K562 (cell line): Measurements from ENCODE around the gene JMY. TPM values are rescaled to one million over a fixed set of nuclear protein-coding genes. Genes with fewer than 3 reads are reported as not detected.

ENCODE experiments used
- BRD4 ChIP-seq: fragments of 200-600 bp; sonication (generic); IDR thresholded peaks from 2 replicates; pipeline ENCODE4 v1.6.1; 2017; ENCODE audit warnings: inconsistent platforms
- BRF1 ChIP-seq: IDR thresholded peaks from 3 replicates; pipeline ENCODE4 v1.6.1; 2011; ENCODE audit warnings: borderline replicate concordance, mild to moderate bottlenecking; ENCODE audit not compliant: insufficient read length; ENCODE audit errors: extremely low read depth
- CHD2 ChIP-seq: IDR thresholded peaks from 2 replicates; pipeline ENCODE4 v1.6.1; 2011; ENCODE audit warnings: low read depth, low read length
- E2F3 ChIP-seq: fragments of 250-450 bp; sonication (Bioruptor Pico); IDR thresholded peaks from 2 replicates; pipeline ENCODE4 v1.4.0; 2020; ENCODE audit warnings: mild to moderate bottlenecking
- ETV5 ChIP-seq: sonication (generic); formaldehyde crosslinking; IDR thresholded peaks from 2 replicates; pipeline ENCODE4 v1.4.0; 2020; ENCODE audit warnings: low read depth, mild to moderate bottlenecking, missing genetic modification reagents
- FOXJ3 ChIP-seq: sonication (generic); formaldehyde crosslinking; IDR thresholded peaks from 2 replicates; pipeline ENCODE4 v1.4.0; 2020; ENCODE audit warnings: mild to moderate bottlenecking, missing genetic modification reagents
- FOXK1 ChIP-seq: sonication (generic); formaldehyde crosslinking; IDR thresholded peaks from 2 replicates; pipeline ENCODE4 v1.8.0; 2022; ENCODE audit warnings: missing genetic modification reagents, mild to moderate bottlenecking, borderline replicate concordance
- HBP1 ChIP-seq: fragments of 450-650 bp; formaldehyde crosslinking; IDR thresholded peaks from 2 replicates; pipeline ENCODE4 v1.4.0; 2022; ENCODE audit warnings: missing genetic modification characterization
- HDAC2 ChIP-seq: fragments of 450-650 bp; IDR thresholded peaks from 2 replicates; pipeline ENCODE4 v1.6.1; 2016; ENCODE audit warnings: mild to moderate bottlenecking
- HDGF ChIP-seq: fragments of 450-650 bp; IDR thresholded peaks from 2 replicates; pipeline ENCODE4 v1.6.1; 2016
- ID3 ChIP-seq, 2 experiments: fragments of 250-450 bp in 1 of 2; fragments of 450-650 bp in 1 of 2; sonication (Bioruptor Pico) in 1 of 2; IDR thresholded peaks; 2 replicates each; pipeline versions ENCODE4 v1.6.1 to v1.8.0; 2016 to 2021; ENCODE audit warnings: mild to moderate bottlenecking in 2 of 2, moderate library complexity in 2 of 2, missing compliant biosample characterization in 1 of 2, missing genetic modification characterization in 1 of 2
- IRF2 ChIP-seq: sonication (generic); formaldehyde crosslinking; IDR thresholded peaks from 2 replicates; pipeline ENCODE4 v1.8.1; 2022; ENCODE audit warnings: mild to moderate bottlenecking, missing genetic modification reagents
- MIER1 ChIP-seq: fragments of 450-650 bp; IDR thresholded peaks from 2 replicates; pipeline ENCODE4 v1.6.1; 2016; ENCODE audit warnings: antibody characterized with exemption, mild to moderate bottlenecking, low read depth
- PURB ChIP-seq: sonication (generic); formaldehyde crosslinking; IDR thresholded peaks from 2 replicates; pipeline ENCODE4 v1.9.0; 2021; ENCODE audit warnings: low read depth, mild to moderate bottlenecking, missing genetic modification reagents
- RBM15 ChIP-seq: fragments of 200-400 bp; formaldehyde crosslinking; IDR thresholded peaks from 2 replicates; pipeline ENCODE4 v1.6.1; 2018; ENCODE audit warnings: mild to moderate bottlenecking, low read length, moderate library complexity; ENCODE audit not compliant: insufficient read depth
- RFX7 ChIP-seq: fragments of 250-450 bp; sonication (Bioruptor Pico); IDR thresholded peaks from 2 replicates; pipeline ENCODE4 v1.5.1; 2021; ENCODE audit warnings: mild to moderate bottlenecking
- SFPQ ChIP-seq: fragments of 200-400 bp; formaldehyde crosslinking; IDR thresholded peaks from 2 replicates; pipeline ENCODE4 v1.6.1; 2017; ENCODE audit warnings: mild to moderate bottlenecking, low read depth, low read length, moderate library complexity
- STAT5B ChIP-seq: fragments of 250-450 bp; sonication (Bioruptor Pico); IDR thresholded peaks from 2 replicates; pipeline ENCODE4 v1.8.0; 2021; ENCODE audit warnings: mild to moderate bottlenecking, inconsistent platforms
- ZNF224 ChIP-seq: sonication (generic); formaldehyde crosslinking; IDR thresholded peaks from 2 replicates; pipeline ENCODE4 v1.8.0; 2022; ENCODE audit warnings: mild to moderate bottlenecking, missing genetic modification reagents
- ZNF23 ChIP-seq: fragments of 250-450 bp; sonication (Bioruptor Pico); IDR thresholded peaks from 2 replicates; pipeline ENCODE4 v1.4.0; 2020; ENCODE audit warnings: mild to moderate bottlenecking
- ZNF24 ChIP-seq: fragments of 450-650 bp; IDR thresholded peaks from 2 replicates; pipeline ENCODE4 v1.6.1; 2016
- polyA plus RNA-seq, 8 experiments: library from polyadenylated mRNA; depleted of rRNA in 4 of 8; stranded (reverse) in 5 of 8; unstranded in 3 of 8; fragments of >200 nt; fragmentation: Nextera tagmentation in 2 of 8; fragmentation: Illumina TruSeq in 1 of 8; extraction: Ambion mirVana in 2 of 8; extraction: Trizol in 1 of 8; gene quantifications; 2 replicates each; pipeline versions ENCODE4 v1.2.1 to v1.2.3, GENCODE V29; 2011 to 2014; ENCODE audit warnings: inconsistent platforms in 1 of 8, missing spikeins in 1 of 8
- total RNA-seq, 7 experiments: library from RNA; depleted of rRNA in 6 of 7; stranded (reverse); fragments of >200 nt in 6 of 7; fragmentation: Illumina TruSeq in 2 of 7; extraction: Trizol in 2 of 7; gene quantifications; 2 replicates each; pipeline versions ENCODE4 v1.2.1 to v1.2.3, GENCODE V29; 2011 to 2021; ENCODE audit warnings: low replicate concordance in 1 of 7
- TF ChIP-seq, protein P1 (sequence below): fragments of 450-650 bp; conservative IDR thresholded peaks from 2 replicates; pipeline ENCODE4 v1.6.1; 2016; ENCODE audit warnings: missing genetic modification characterization, low read depth, mild to moderate bottlenecking, control low read depth, missing compliant biosample characterization
- TF ChIP-seq, protein P2 (sequence below): sonication (generic); formaldehyde crosslinking; IDR thresholded peaks from 2 replicates; pipeline ENCODE4 v1.5.0; 2020; ENCODE audit warnings: missing genetic modification reagents

JMY gene
- total and polyA plus RNA-seq, 9 of the 15 experiments (the other 6 are each of a cell fraction or from before 2014, with no cell fraction given) = 1.1 to 5.5 (median 3.7) TPM

DNA sequence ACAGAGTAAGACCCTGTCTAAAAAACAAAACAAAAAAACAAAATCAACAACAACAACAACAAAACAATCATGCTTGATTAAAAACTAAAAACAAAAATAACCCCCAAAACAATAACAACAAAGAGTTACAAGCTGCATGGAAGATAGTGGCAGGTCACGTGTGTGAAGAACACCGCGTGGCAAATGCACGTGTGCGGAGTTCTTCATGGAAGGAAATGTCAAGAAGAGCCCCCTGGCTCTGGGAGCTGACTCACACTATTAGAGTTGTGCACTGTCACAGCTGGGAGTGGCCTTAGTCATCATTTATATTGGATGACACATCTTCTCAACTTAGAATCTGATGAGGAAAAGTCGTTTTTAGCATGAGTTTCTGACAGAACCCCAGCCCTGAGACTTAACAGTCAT, 110.5 kb downstream of the JMY start (continued):
- TF ChIP-seq, protein P1, sequence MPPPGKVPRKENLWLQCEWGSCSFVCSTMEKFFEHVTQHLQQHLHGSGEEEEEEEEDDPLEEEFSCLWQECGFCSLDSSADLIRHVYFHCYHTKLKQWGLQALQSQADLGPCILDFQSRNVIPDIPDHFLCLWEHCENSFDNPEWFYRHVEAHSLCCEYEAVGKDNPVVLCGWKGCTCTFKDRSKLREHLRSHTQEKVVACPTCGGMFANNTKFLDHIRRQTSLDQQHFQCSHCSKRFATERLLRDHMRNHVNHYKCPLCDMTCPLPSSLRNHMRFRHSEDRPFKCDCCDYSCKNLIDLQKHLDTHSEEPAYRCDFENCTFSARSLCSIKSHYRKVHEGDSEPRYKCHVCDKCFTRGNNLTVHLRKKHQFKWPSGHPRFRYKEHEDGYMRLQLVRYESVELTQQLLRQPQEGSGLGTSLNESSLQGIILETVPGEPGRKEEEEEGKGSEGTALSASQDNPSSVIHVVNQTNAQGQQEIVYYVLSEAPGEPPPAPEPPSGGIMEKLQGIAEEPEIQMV (tag) = no peak
- TF ChIP-seq, protein P2, sequence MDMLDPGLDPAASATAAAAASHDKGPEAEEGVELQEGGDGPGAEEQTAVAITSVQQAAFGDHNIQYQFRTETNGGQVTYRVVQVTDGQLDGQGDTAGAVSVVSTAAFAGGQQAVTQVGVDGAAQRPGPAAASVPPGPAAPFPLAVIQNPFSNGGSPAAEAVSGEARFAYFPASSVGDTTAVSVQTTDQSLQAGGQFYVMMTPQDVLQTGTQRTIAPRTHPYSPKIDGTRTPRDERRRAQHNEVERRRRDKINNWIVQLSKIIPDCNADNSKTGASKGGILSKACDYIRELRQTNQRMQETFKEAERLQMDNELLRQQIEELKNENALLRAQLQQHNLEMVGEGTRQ = peak; percentile 67
- TF ChIP-seq ZNF24 = no peak
- no peak for TF ChIP-seq ETV5
- TF ChIP-seq BRD4 = no peak
- no peak for TF ChIP-seq ID3 (CRISPR knock-in tag; IDR thresholded peaks at IDR 0.05)
- no peak for TF ChIP-seq ID3 (tag; IDR thresholded peaks at IDR 0.05)
- TF ChIP-seq HDAC2 = 0 out of 2 replicates have a peak, but pooled peaks have one; percentile 66
- TF ChIP-seq RFX7 (CRISPR knock-in tag) = no peak
- TF ChIP-seq IRF2 (CRISPR knock-in tag) = no peak
- TF ChIP-seq STAT5B (CRISPR knock-in tag) = no peak
- no peak for TF ChIP-seq ZNF224 (CRISPR knock-in tag)
- TF ChIP-seq SFPQ = no peak
- TF ChIP-seq E2F3 (CRISPR knock-in tag) = no peak
- TF ChIP-seq FOXJ3 (CRISPR knock-in tag) = no peak
- TF ChIP-seq MIER1 = no peak
- no peak for TF ChIP-seq PURB (CRISPR knock-in tag)
- no peak for TF ChIP-seq BRF1
- no peak for TF ChIP-seq HDGF
- no peak for TF ChIP-seq RBM15
- TF ChIP-seq HBP1 = no peak
- no peak for TF ChIP-seq FOXK1 (CRISPR knock-in tag)
- no peak for TF ChIP-seq ZNF23 (CRISPR knock-in tag)
- no peak for TF ChIP-seq CHD2
